Omental fat pad (tissue), 4 donors: ENCODE results near the gene CPNE8. TPM values are rescaled to one million over a fixed set of nuclear protein-coding genes. Genes with fewer than 3 reads are reported as not detected.
"Not testable (repeated sequence)": the region's sequence is repeated elsewhere in the genome, so short reads cannot be mapped to it uniquely, and the experiment has no call there.

Experiments
- ATAC-seq: fragments of 150-250 bp; one replicate; pipeline ENCODE4 v1.9.1; 2016; ENCODE audit warnings: mild to moderate bottlenecking, moderate library complexity; ENCODE audit not compliant: low FRiP score
- DNase-seq: peaks from one replicate; pipeline ENCODE4 v3.0.0-alpha.2; 2019; ENCODE audit warnings: low spot score
- total RNA-seq, 4 donors: library from RNA; depleted of rRNA; stranded (reverse); fragments of >200 nt; gene quantifications; one replicate each; pipeline ENCODE4 v1.1.0, GENCODE V29; 2016
- TF ChIP-seq, protein P1 (sequence below), 3 donors: fragments of 450-650 bp; IDR thresholded peaks; one replicate each; pipeline ENCODE4 v1.5.1; 2016 to 2017; ENCODE audit warnings: antibody characterized with exemption in 3 of 3, mild to moderate bottlenecking in 3 of 3, moderate library complexity in 2 of 3

CPNE8 gene
- total RNA-seq, 4 donors from 2014 or later: 16.3 to 42.8 (median 27.3) TPM

DNA sequence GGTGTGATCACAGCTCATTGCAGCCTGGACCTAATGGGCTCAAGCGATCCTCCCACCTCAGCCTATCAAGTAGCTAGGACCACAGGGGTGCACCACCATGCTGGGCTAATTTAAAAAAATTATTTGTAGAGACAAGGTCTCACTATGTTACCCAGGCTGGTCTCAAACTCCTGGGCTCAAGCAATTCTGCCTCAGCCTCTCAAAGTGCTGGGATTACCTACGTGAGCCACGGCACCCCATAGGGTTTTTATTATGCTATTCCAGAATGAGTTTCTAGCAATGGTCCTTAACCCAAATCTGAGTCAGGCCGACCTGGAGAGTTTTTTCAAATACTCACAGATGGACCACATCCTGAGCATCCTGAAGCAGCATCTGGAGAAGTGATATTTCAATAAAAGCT is 159.8 kb downstream of the CPNE8 start:
- TF ChIP-seq, protein P1, sequence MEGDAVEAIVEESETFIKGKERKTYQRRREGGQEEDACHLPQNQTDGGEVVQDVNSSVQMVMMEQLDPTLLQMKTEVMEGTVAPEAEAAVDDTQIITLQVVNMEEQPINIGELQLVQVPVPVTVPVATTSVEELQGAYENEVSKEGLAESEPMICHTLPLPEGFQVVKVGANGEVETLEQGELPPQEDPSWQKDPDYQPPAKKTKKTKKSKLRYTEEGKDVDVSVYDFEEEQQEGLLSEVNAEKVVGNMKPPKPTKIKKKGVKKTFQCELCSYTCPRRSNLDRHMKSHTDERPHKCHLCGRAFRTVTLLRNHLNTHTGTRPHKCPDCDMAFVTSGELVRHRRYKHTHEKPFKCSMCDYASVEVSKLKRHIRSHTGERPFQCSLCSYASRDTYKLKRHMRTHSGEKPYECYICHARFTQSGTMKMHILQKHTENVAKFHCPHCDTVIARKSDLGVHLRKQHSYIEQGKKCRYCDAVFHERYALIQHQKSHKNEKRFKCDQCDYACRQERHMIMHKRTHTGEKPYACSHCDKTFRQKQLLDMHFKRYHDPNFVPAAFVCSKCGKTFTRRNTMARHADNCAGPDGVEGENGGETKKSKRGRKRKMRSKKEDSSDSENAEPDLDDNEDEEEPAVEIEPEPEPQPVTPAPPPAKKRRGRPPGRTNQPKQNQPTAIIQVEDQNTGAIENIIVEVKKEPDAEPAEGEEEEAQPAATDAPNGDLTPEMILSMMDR (IDR thresholded peaks at IDR 0.05): no peak
- DNase-seq (no peak), ATAC-seq (no peak)

DNA sequence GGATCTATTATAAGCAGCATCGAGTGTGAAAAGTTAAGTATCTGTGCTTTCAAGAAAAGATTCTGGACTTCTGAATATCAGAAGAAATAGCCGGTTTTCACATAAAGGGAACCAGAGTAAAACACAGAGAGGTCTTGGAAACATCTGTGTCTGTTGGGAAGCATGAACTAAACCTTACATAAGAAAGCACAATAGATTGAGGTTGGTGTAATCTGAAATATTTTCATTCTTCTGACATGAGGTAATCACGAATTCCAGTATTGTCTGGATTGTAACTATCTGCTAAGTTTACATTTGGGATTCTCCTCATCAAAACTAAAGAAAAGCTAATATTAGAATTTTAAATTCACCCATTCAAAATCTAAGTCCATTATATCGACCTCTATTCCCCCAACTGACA is 161.3 kb downstream of the CPNE8 start:
- TF ChIP-seq, protein P1 (IDR thresholded peaks at IDR 0.05): no peak
- no peak for DNase-seq
- ATAC-seq: no peak

DNA sequence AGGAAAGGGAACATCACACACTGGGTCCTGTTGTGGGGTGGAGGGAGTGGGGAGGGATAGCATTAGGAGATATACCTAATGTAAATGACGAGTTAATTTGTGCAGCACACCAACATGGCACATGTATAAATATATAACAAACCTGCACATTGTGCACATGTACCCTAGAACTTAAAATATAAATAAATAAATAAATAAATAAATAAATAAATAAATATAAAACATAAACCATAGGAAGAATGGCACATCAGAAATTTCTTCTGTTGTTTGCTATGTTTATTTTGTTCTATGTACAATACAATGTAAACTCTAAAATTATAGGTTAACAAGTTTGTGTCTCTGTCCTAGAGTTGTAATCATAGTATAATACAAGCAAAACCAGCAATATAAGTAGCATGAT is 162.9 kb downstream of the CPNE8 start:
- not testable (repeated sequence) for DNase-seq, ATAC-seq

GRCh38 chr12:38736821-38737220 is 168.6 kb downstream of the CPNE8 start:
- ATAC-seq (no peak), DNase-seq (no peak)
- TF ChIP-seq, protein P1 (IDR thresholded peaks at IDR 0.05): no peak

DNA sequence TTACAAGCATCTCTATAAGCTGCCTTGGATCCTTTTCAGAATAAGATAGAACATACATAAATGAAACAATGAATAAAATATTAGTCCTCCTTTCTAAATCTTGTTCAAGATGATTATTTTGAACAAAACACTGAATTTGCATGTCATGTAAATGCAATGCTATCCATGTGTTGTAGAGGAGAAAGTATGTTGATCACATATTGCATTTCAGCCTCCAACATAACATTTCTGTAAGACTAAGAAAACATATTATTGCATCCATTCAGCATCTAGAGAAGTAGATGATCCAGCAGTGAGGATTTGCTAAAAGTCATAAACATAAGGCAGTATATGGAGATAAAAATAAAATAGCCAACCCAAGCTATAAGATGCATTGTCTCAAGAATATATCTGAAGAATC is 172.6 kb downstream of the CPNE8 start:
- DNase-seq (no peak), ATAC-seq (no peak)
- TF ChIP-seq, protein P1 (IDR thresholded peaks at IDR 0.05): no peak

DNA sequence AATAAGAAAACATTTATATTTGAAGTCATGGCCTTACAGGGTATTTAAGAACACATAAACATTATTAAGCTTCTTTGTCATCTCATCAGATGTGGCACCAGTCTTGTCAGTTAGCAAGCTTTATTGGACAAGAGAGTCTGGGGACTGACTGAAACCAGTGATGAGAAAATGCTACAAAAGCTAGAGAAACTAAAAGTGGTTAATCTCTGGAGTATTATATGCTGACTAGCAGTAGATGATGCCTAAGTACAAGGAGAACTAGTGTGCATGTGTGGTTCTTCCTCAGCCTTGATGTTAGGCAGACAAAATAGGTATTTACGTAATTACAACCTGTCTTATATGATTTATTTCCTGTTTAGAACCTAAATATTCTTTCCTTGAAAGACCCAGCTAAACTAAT is 176.5 kb downstream of the CPNE8 start:
- TF ChIP-seq, protein P1 (IDR thresholded peaks at IDR 0.05): no peak
- DNase-seq (no peak), ATAC-seq (no peak)

- TF ChIP-seq, protein P1 (IDR thresholded peaks at IDR 0.05): no peak
- no peak for ATAC-seq
- no peak for DNase-seq
Measured at GRCh38 chr12:38721611-38722252, 183.7 kb downstream of the CPNE8 start.
